ENCODE results near the gene DNM3.

DNA sequence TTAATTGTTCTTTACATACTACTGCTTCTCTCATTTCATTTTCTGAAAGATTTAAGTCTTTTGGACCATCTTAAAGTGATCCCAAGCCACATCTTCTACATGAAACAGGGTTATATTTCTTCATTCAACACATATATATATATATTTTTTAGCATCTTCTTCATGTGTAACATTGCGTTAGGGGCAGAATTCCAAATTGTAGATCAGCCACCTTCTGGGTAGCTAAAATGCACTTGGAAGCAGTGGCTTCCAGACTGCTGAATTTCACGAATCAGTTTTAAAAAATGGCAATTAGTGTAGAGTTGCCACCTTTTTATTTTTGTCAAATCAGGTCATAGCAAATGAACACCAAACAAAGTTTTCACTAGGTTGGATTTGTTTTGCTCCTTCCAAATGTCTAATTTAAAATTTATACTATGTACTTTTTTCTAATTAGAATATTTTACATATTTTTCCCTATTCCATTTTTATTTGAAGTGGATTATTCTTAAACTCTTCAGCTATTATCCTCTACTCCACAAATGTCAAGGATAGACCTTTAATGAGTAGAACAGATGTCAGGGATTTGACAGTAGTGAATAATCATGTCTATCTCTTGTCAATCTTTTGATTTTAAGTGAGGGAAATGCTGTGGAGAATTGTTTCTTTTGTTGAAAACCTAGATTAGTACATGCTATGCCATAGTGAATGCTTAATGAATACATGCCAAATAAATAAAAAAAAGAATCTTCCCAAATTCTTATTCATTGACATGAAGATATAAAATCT lies 55.8 kb downstream of the DNM3 start:
- TF ChIP-seq, protein P1, sequence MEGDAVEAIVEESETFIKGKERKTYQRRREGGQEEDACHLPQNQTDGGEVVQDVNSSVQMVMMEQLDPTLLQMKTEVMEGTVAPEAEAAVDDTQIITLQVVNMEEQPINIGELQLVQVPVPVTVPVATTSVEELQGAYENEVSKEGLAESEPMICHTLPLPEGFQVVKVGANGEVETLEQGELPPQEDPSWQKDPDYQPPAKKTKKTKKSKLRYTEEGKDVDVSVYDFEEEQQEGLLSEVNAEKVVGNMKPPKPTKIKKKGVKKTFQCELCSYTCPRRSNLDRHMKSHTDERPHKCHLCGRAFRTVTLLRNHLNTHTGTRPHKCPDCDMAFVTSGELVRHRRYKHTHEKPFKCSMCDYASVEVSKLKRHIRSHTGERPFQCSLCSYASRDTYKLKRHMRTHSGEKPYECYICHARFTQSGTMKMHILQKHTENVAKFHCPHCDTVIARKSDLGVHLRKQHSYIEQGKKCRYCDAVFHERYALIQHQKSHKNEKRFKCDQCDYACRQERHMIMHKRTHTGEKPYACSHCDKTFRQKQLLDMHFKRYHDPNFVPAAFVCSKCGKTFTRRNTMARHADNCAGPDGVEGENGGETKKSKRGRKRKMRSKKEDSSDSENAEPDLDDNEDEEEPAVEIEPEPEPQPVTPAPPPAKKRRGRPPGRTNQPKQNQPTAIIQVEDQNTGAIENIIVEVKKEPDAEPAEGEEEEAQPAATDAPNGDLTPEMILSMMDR (IDR thresholded peaks at IDR 0.05), result no peak
- TF ChIP-seq EZH2 (IDR thresholded peaks at IDR 0.05), result no peak

Data from neural progenitor cell (in vitro differentiated cells).